ENCODE results near the gene GAPDH. TPM values are rescaled to one million over a fixed set of nuclear protein-coding genes. Genes with fewer than 3 reads are reported as not detected.

Gene GAPDH
- total RNA-seq, 4 donors from 2014 or later = 2,526 to 4,151 (median 3,597) TPM

- WGBS, 2 donors = 60 to 84% methylated on average over 4 to 8 of the region's 12 CpGs
- DNase-seq = no peak
- intact Hi-C loops (cut with DNase I) = no loop called here
- no peaks in the 10 kb centered on the region for H3K27me3 ChIP-seq
- peaks cover 34 to 78% (median 37%) of the 10 kb centered on the region in 3 donors for H3K36me3 ChIP-seq
- peak overlapping the region; percentile 0 to 95 (median 86) for H3K27ac ChIP-seq
- no peaks in the 10 kb centered on the region for H3K9me3 ChIP-seq
- H3K4me3 ChIP-seq = no peak overlapping the region
- TF ChIP-seq, protein P1, sequence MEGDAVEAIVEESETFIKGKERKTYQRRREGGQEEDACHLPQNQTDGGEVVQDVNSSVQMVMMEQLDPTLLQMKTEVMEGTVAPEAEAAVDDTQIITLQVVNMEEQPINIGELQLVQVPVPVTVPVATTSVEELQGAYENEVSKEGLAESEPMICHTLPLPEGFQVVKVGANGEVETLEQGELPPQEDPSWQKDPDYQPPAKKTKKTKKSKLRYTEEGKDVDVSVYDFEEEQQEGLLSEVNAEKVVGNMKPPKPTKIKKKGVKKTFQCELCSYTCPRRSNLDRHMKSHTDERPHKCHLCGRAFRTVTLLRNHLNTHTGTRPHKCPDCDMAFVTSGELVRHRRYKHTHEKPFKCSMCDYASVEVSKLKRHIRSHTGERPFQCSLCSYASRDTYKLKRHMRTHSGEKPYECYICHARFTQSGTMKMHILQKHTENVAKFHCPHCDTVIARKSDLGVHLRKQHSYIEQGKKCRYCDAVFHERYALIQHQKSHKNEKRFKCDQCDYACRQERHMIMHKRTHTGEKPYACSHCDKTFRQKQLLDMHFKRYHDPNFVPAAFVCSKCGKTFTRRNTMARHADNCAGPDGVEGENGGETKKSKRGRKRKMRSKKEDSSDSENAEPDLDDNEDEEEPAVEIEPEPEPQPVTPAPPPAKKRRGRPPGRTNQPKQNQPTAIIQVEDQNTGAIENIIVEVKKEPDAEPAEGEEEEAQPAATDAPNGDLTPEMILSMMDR (IDR thresholded peaks at IDR 0.05) = no peak
- TF ChIP-seq POLR2A (IDR thresholded peaks at IDR 0.05) = no peak
- peaks cover 12 to 27% (median 19%) of the 10 kb centered on the region in 3 donors for H3K4me1 ChIP-seq
Observed at GRCh38 chr12:6569312-6569711, 35.0 kb downstream of the GAPDH start.

DNA sequence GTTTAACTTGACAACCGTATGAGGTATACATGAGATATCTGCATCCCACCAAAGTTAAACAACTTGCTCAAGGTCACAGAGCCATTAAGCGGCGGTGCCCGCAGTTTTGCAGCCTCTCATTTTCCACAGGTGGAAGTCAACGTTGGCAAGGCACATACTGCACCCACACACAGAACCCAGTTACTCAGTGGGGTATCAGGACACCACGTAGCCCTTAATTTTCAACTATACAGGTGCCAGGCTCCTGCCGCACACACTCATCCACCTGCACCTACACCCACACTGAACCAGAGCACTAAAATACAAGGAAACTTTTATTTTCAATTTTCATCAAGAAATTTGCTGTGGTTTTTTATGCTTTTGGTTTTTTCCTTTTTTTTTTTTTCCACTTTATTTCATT is 35.5 kb downstream of the GAPDH start:
- Histone ChIP-seq H3K36me3 (peaks cover 30 to 78% (median 39%) of the 10 kb centered on the region in 3 donors), H3K4me1 (peaks cover 12 to 27% (median 19%) of the 10 kb centered on the region in 3 donors), H3K9me3 (no peaks in the 10 kb centered on the region), H3K27ac (peak overlapping the region in 1 of 4 donors; percentile 0), H3K27me3 (no peaks in the 10 kb centered on the region), H3K4me3 (no peak overlapping the region)
- intact Hi-C loops (cut with DNase I) = no loop called here
- TF ChIP-seq, protein P1 (IDR thresholded peaks at IDR 0.05) = no peak
- no peak for TF ChIP-seq POLR2A (IDR thresholded peaks at IDR 0.05)
- no peak for DNase-seq
- WGBS, 2 donors = 71 to 81% methylated on average over 2 to 7 of the region's 7 CpGs

- TF ChIP-seq, protein P1 (IDR thresholded peaks at IDR 0.05) = peak in 3 of 6 experiments; percentile 34 to 37 (median 34)
- TF ChIP-seq POLR2A (IDR thresholded peaks at IDR 0.05) = no peak
- peaks cover 32 to 78% (median 39%) of the 10 kb centered on the region in 3 donors for H3K36me3 ChIP-seq
- no peak overlapping the region for H3K27ac ChIP-seq
- peaks cover 12 to 27% (median 19%) of the 10 kb centered on the region in 3 donors for H3K4me1 ChIP-seq
- H3K9me3 ChIP-seq = no peaks in the 10 kb centered on the region
- no peak for DNase-seq
- H3K4me3 ChIP-seq = no peak overlapping the region
- H3K27me3 ChIP-seq = no peaks in the 10 kb centered on the region
- intact Hi-C loops (cut with DNase I) = no loop called here
- 35 to 71% methylated on average over 3 to 6 of the region's 7 CpGs for WGBS, 2 donors
Observed at GRCh38 chr12:6570264-6570887, 36.1 kb downstream of the GAPDH start.

DNA sequence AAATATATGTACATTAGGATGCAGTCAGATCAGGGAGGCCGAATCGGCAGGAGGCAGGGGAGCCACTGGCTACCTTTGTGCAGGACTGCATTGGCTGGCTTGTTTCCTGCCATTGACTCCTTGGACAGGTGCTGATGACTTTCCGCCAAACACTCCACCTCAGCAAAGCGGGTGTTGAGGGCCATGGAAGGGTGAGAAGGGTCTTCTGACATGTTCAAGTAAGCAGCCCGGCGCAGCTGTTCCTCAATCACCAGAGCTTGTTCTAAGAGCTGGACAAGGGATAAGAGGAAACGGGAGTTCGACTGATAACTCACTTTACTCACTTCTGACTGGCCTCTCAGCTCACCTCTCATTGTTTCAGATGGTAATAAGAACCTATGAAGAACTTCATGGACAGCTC is 38.7 kb downstream of the GAPDH start:
- intact Hi-C loops (cut with DNase I) = no loop called here
- Histone ChIP-seq H3K27me3 (no peaks in the 10 kb centered on the region), H3K27ac (no peak overlapping the region), H3K36me3 (peaks cover 37 to 90% (median 58%) of the 10 kb centered on the region in 3 donors), H3K9me3 (no peaks in the 10 kb centered on the region), H3K4me1 (peaks cover 5 to 15% (median 7%) of the 10 kb centered on the region in 3 donors), H3K4me3 (no peak overlapping the region)
- no peak for DNase-seq
- 91 to 98% methylated on average over 8 of the region's 8 CpGs for WGBS, 2 donors
- TF ChIP-seq, protein P1 (IDR thresholded peaks at IDR 0.05) = no peak
- TF ChIP-seq POLR2A (IDR thresholded peaks at IDR 0.05) = no peak

DNA sequence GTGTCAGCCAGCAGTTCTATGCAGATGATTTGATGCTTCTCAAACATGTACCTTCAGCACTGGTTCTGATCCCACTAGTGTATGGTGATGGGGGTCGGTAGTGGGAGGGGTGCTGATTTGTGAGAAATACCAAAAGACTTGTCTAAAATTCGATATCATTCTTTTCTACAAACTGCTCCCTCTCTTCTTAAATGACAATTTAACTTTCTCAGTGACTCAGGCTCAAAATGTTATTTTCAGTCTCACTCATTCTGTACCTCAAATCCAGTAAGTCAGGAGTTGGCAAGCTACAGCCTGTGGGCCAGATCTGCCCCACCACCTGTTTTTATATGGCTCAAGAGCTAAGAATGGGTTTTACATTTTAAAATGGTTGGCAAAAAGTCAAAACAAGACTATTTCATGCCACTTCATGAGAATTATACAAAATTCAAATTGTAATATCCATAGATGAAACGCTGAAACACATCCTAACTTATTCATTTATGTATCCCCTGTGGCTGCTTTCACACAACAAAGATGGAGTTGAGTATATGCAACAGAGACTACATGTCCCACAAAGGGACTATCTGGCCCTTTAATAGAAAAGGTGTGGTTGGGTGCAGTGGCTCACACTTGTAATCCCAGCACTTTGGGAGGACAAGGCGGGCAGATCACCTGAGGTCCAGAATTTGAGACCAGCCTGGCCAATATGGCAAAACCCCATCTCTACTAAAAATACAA is 40.4 kb downstream of the GAPDH start:
- H3K27me3 ChIP-seq = no peaks in the 10 kb centered on the region
- TF ChIP-seq POLR2A (IDR thresholded peaks at IDR 0.05) = no peak
- TF ChIP-seq, protein P1 (IDR thresholded peaks at IDR 0.05) = no peak
- peaks cover 0 to under 1% (median 0%) of the 10 kb centered on the region in 3 donors for H3K4me1 ChIP-seq
- H3K27ac ChIP-seq = no peak overlapping the region
- no peak overlapping the region for H3K4me3 ChIP-seq
- no peak for DNase-seq
- intact Hi-C loops (cut with DNase I) = no loop called here
- WGBS, 2 donors = 76 to 86% methylated on average over 4 of the region's 4 CpGs
- no peaks in the 10 kb centered on the region for H3K9me3 ChIP-seq
- peaks cover 49 to 100% (median 70%) of the 10 kb centered on the region in 3 donors for H3K36me3 ChIP-seq
